NCI-H2227 treated with DMSO at 0.1 percent for 48 hours (cell line): ENCODE results near the gene PAH.

Source experiments
- DNase-seq: peaks from one replicate; lab custom pipeline; 2025; lab: John Stamatoyannopoulos, UW

Gene PAH

DNA sequence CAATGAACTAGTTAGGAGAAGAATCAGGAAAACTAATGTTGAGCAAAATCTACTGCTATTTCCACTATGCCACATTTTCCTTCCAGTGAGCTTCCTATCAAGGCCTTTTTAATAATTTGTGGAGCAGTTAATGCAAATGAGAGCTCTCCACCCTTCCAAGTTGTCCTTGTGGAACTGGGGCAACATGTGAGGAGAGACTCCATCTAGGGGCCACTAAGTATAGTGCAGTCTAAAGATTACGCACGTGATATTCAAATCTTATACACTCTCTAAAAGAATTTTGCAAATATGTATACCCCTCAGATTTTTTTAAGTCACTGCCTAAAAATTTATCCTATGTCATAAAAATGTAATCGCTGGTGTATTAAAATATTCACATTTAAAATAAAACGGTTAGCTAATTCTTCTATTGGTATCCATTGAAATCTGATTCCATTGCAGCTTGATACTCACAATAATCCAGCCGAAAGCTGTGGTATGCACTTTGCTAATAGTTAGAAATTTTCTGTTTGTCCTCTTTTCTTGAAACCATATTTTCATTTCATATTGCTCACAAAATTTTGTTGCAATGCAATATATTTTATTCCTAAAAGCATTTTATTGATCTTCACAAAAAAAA, 100.1 kb downstream of the PAH start:
- no peak for DNase-seq

DNA sequence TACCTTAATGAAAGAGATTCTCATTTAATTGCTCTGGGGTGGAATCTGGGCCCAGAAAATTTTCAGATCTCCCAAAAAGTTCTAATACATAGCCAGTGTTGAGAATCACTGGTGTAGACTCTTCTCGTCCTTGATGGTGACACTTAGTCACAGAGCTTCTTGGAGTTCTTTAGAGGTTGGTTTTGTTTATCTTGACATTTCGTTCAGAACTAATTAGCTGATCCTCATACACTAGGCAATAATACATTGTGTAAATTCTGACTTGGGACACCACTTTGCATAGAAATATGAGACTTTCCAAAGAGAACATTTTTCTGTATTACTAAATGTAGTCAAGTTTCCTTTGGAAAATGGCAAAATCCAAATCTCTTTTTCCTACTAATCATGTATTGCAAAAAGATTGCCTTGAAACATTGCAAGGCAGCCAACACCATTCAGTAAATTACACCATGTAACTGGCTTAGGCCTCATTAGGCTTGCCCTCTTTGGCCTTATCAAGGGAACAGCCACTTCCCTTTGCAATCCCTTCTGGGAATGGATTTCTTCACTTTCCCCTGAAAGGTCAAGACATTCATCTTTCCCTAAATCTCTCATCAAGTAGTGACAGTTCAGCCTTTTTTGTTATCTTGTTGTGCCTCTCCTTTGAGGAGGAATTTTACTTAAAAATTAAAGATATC, 102.2 kb downstream of the PAH start:
- no peak for DNase-seq

DNA sequence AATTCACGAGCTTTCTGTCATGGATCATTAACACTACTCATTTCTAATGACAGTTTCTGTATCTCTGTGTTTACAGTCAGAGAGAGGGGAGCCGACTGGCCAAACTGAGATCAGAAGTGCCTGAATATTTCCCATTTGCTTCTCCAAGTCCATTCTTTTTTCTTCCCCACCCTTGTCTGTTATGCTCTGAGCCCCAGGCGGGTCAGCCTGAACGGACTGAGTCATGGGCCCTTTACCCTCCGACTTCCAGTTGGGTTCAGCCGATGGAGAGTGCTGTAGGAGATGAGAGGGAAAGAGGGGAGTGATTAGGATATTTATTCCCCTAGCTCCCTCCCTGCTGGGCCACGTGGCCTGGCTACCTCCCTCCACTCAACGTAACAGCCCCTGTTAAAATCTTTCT, 104.7 kb downstream of the PAH start:
- peak; percentile 8 for DNase-seq

DNA sequence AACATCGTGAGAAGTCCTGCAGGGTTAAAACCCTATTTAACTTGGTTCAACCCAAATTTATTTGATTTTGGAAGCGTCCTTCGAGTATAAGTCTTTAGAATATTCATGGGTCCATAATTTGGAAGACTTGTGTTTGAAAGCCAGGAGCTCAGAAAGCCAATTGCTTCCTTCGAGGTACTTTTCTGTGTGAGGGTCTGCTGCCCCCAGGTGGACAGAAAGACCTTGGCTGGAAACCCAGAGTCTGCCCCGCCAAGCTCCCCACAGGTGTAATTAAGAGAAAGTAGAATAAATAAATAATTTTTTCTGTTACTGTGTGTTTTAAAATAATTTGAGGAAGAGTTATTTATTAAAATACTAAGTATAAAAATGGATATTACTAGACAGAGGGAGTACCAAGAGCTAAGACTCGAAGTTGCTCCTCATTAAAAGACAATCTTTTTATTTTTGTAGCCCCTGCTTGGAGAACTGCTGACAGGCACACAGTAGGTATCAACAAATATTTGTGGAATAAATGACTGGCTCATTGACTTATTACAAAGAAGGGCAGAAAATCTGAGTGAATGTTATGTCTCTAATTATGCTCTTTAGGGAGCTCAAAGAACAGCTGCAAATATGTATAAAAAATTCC, 105.8 kb downstream of the PAH start:
- peak; percentile 24 for DNase-seq

DNA sequence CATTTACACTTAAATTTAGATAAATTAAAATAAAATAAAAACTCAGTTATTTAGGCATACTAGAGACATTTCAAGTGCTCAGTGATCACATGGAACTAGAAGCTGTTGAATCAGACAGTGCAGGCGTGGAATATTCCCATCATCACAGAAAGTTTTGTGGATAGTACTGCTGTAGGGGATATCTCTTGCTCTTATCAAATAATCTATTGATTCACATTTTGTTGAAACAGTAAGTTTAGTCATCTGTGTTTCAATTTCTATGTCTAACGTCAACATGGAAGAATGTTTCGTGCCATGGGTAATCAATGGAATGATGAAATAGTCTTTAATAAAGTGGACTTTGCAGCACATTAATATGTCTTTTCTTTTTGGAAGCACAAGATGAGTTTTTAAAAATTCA, 108.6 kb downstream of the PAH start:
- no peak for DNase-seq

DNA sequence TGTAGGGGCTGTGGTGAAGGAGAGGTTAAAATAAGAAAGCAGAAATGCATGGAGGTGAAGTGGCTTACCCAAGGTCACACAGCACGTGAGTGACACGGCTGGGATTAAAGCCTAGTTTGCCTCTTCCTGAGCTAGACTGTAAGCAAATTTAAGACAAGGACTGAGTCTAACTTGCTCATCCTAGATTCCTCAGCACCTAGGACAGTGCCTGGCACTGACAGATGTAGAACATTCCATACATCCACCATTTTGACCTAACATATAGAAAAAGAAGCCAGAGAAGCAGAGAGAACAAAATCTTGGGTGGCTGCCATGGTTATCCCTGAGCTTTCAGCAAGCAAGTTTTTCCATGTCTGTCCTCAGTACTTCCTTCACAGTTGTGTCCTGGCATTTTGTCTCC, 110.5 kb downstream of the PAH start:
- DNase-seq = no peak

DNA sequence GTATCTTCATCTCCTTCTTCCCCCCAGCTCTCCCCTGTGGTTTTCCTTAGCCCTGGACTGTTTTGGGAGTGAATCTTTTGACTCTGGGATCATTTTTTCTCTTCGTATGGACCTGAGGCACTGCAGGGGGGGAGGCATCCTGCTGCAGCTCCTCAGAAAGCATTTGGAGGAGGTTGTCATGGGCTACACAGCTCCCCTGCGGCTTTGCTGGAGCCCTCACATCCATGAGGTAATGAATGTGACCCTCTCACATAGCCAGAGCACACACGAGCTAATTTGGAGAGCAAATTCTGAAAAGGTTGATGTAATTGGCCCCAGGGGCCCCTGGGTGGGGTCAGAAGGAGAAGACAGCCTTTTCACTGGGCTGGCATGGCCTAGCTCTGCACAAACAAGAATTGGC, 110.9 kb downstream of the PAH start:
- no peak for DNase-seq

DNA sequence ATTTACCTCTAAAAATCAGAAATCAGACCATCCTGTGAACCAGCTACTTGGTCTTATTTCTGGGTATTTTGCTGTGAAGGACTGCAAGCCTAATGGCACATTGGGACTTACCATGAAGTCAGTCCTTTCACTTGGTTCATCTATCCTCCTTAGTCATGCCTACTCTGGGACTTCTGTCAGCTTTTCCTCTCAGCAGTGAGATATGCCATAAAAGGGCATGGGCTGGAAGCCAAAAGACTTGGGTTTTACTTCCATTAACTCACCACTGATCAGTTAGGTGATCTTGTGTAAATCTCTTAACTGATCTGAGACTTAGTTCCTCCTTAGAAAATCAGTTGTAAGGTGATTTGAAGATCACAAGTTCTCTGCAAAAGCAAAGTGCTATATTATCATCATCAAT, 116.5 kb downstream of the PAH start:
- no peak for DNase-seq

DNA sequence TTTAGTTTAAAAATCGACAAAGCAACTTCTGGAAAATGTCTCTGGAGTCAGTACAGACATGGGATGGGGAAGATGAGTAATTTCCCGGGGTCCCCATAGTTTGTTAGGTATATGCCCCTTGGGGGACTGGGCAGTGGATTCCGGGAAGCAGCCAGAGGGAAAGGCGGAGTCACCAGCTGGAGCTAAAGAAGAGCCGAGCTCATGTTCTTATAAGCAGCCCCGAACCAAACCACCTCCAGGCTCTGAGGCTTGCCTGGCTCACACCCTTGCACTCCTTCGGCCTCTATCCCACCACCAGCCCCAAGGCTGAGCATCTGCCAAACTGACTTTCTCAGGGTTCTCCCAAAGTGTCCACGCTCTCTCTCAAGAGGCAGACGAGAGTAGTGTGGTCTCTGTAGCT, 117.8 kb downstream of the PAH start:
- no peak for DNase-seq

DNA sequence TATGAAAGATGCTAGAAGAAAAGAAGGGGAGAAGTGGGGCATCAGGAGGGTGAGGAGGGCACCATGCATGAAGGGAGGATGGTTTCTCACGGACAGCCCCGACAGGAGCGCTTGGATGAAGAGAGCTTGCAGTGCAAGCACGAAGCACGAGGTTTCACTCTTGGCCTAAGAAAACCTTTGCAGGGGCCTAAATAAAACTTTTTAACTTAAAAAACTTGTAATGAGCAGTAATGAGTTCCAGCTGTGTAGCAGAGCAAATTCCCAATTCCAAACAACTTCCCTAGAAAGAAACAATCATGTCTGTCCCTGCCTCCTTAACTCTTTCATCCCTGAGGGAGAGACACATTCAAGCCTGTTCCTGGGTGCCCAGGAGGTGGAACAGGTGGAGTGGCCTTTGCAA, 119.5 kb downstream of the PAH start:
- no peak for DNase-seq

DNA sequence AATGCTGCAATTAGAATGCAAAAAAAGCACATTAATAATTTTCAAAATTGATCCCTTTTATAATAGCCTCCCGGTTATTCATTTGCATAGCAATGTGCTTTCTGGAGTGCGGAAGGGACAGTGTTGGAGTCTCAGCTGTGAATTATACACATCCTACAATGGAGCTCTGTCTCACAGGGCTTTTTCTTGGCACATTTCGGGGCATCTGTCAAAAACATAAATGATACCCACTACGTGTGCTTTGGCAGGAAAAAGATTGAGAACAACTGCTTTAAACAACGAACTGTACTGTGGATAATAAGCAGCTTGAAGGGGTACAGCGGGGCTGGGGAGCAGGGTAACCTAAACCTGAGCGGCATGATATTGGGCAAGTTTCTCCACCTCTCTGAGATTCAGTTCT, 123.1 kb downstream of the PAH start:
- no peak for DNase-seq
